C4-2B (cell line): ENCODE results near the gene PRAF2.

Experiments used
- H3K27ac ChIP-seq: fragments of 450-650 bp; 2 replicates; pipeline ENCODE4 v1.5.1; 2017
- ZFX ChIP-seq: fragments of 450-650 bp; IDR thresholded peaks from 2 replicates; pipeline ENCODE4 v1.6.1; 2017
- TF ChIP-seq, protein P1 (sequence below): fragments of 450-650 bp; conservative IDR thresholded peaks from 2 replicates; pipeline ENCODE4 v1.5.1; 2017; ENCODE audit warnings: mild to moderate bottlenecking

Gene PRAF2

DNA sequence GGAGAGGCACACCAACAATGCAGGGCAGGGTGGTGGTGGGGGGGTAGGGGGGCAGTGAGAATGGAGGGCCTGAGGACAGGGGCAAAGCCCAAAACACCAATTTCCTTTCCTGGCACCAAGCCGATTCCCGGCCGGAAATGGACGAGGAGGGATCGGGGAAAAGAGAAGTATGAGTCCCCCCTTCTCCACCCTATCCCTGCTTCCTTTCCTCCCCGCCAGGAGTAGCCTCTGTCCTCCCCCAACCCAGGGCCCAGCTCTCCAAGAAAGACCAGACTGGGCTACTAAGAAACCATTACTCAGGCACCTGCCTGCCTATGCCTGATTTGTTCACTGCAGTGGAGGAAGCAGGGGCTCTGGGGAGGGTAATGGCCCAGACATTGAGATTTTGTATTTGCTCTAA is 14.6 kb downstream of the PRAF2 start:
- peak overlapping the region; percentile 77 for H3K27ac ChIP-seq
- TF ChIP-seq ZFX, result no peak
- TF ChIP-seq, protein P1, sequence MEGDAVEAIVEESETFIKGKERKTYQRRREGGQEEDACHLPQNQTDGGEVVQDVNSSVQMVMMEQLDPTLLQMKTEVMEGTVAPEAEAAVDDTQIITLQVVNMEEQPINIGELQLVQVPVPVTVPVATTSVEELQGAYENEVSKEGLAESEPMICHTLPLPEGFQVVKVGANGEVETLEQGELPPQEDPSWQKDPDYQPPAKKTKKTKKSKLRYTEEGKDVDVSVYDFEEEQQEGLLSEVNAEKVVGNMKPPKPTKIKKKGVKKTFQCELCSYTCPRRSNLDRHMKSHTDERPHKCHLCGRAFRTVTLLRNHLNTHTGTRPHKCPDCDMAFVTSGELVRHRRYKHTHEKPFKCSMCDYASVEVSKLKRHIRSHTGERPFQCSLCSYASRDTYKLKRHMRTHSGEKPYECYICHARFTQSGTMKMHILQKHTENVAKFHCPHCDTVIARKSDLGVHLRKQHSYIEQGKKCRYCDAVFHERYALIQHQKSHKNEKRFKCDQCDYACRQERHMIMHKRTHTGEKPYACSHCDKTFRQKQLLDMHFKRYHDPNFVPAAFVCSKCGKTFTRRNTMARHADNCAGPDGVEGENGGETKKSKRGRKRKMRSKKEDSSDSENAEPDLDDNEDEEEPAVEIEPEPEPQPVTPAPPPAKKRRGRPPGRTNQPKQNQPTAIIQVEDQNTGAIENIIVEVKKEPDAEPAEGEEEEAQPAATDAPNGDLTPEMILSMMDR, result no peak

- H3K27ac ChIP-seq, result peak within 1 kb of the TSS; percentile 77
- TF ChIP-seq, protein P1, result no peak
- TF ChIP-seq ZFX, result peak; percentile 23; the same call in 1 of the 2 replicates
Measured at GRCh38 chrX:49058794-49059193, 15.0 kb downstream of the PRAF2 start, which contains the start of gene CCDC120. CCDC120 (plus strand) TSS chrX:49058999; CDS start chrX:49062042, 3,043 bp downstream.

DNA sequence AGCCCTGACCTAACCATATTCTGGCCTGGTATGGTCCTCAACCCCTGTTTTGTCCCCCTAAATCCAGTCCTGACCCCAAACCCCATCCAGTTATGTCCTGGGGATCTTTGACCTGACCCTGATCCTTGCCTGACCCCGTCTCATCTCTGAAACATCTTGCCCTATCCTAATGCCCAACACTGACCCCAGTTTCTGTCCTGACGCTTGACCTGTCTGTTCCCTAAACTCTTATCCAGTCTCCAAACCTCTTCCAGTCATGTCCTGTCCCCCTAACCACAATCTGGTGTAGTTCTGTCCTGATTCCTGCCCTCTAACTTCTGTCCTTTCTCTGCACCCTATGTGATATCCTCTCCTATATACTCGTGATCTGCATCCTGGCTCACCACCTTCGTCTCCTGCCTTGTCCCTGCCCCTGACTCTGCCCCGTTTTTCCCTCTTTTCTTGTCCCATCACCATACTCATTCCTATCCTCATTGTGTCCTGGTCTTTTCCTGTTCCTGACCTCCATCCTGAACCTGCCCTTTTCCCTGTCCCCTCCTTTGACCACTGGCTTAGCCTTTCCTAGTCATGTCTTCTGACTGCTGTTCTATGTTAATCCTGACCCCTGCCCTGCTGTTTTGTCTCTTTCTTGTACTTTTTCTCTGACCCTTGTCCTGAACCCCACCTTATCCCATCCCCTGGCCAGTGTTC is 19.6 kb downstream of the PRAF2 start:
- peak overlapping the region; percentile 76 for H3K27ac ChIP-seq
- TF ChIP-seq ZFX, result no peak
- TF ChIP-seq, protein P1, result no peak

DNA sequence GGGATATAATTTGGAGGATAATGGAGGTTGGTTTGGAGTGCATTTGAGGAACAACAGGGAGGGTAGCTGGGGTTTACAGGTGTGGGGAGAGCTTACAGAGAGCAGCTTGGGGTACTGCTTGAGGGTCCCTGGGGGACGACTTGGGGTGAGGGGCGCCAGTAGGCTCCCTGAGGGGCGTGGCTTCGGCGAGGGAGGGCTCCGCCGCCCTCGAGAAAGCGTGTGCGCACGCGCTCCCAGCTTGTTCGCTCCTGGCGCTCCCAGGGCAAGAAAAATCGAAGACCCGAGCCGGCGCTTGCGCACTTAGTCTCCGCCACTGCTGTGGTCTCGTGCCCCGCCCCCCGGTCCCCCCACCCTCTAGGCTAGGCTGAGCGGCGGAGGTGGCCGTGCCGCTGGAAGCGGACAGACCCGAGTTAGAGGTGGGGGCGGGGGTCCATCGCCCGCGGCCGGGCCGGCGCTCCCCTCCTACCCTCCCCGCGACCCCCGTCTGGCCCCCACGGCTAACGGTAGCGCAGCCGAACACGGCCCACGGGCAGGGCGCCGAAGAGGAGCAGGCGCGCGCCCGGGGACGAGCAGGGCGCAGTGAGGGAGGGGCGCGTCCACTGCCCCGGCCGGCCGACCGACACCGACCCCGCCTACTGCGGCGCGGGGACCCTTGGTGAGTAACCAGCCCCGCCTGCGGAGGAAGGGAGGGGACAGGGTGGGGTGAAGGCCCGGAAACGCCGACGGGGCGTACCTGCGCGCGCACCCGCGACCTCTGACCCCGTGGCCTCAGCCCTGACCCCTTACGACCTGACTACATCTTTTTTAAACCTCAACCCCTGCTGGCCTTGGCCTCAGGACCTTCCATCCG is 20.4 kb downstream of the PRAF2 start:
- TF ChIP-seq, protein P1, result no peak
- no peak for TF ChIP-seq ZFX
- H3K27ac ChIP-seq, result peak overlapping the region; percentile 76

DNA sequence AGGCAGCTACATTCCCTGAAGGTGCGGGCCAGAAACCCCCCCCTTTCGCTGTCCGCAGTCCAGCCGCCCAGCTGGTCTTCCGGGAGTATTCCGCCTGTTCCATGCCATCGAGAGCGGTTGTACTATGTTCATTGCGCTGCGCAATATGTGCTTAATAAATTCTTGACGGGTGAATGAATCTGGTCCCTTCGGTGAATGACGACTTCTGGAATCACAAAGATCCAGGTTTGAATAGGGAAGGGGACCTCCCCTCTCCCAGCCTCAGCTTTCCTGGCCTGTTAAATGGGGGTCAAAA is 29.9 kb downstream of the PRAF2 start:
- H3K27ac ChIP-seq, result peak overlapping the region; percentile 61
- TF ChIP-seq, protein P1, result peak; percentile 51
- no peak for TF ChIP-seq ZFX

DNA sequence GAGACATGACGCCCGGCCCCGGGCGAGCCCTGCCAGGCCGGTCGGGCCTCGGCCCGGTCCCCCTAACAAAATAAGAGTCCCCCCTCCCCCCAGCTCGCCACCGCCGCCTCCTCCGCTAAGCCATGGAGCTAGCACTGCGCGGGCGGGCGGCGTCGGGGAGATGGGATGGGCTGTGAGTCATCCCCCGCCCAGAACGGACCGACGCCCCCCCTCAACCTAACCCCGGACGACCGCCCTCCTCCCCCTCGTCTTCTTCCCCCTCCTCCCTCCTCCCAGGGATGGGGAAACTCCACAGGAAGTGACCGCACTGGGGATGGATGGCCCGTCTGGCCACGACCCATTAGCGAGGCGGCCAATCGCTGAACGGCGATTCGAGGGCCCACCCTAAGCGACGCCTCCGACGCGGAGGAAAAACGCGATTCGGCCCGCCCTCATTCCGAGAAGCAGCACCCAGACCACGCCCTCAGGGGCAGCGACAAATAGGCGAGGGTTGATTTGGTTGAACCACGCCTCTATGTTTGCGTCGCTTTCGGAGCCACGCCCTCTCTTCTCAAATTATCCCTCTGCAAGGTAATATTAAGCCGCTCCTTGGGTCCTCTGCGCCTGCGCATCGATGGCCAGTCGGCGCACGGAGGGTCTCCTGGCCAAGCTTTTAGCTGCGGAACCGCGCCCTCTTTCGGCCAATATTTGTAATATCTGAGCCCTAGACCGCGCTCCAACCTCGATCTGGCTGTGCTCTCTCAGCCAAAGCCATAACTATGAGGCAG is 30.4 kb downstream of the PRAF2 start, which contains the start of gene TFE3:
TFE3 (minus strand) TSS at position 138 of the 767 bp plus-strand sequence; CDS start at position 7, 131 bp downstream.
- peak within 1 kb of the TSS; percentile 97 for H3K27ac ChIP-seq
- TF ChIP-seq ZFX, result no peak; the same call in 1 of the 2 replicates
- TF ChIP-seq, protein P1, result peak; percentile 79
